Effector memory CD4-positive, alpha-beta T cell (primary cell): ENCODE results near the gene OR5K3.

ENCODE experiments used
- DNase-seq, 3 donors: peaks; one replicate each; pipeline ENCODE4 v3.0.0-alpha.2; 2020
- H3K27ac ChIP-seq: 2 replicates; pipeline ENCODE4 v1.7.0; 2013; ENCODE audit warnings: mild to moderate bottlenecking, low read length, moderate library complexity; ENCODE audit not compliant: insufficient read depth, poor library complexity, severe bottlenecking
- H3K27me3 ChIP-seq: replicated peaks from 2 replicates; pipeline ENCODE4 v1.7.0; 2013; ENCODE audit warnings: mild to moderate bottlenecking, low read length; ENCODE audit not compliant: insufficient read depth, control insufficient read depth, poor library complexity, severe bottlenecking
- H3K36me3 ChIP-seq: 2 replicates; pipeline ENCODE4 v1.7.0; 2013; ENCODE audit warnings: mild to moderate bottlenecking, low read length, moderate library complexity; ENCODE audit not compliant: control insufficient read depth, insufficient read depth
- H3K4me1 ChIP-seq: 2 replicates; pipeline ENCODE4 v1.7.0; 2013; ENCODE audit warnings: low read length, mild to moderate bottlenecking; ENCODE audit not compliant: control insufficient read depth, insufficient read depth, poor library complexity, severe bottlenecking
- H3K4me3 ChIP-seq: 2 replicates; pipeline ENCODE4 v1.7.0; 2013; ENCODE audit warnings: low read length, low read depth, mild to moderate bottlenecking; ENCODE audit not compliant: insufficient read depth, poor library complexity, severe bottlenecking
- H3K9me3 ChIP-seq: 2 replicates; pipeline ENCODE4 v1.7.0; 2013; ENCODE audit warnings: mild to moderate bottlenecking, low read length, moderate library complexity; ENCODE audit not compliant: control insufficient read depth

The OR5K3 gene

GRCh38 chr3:98404010-98404409 lies 13.5 kb downstream of the OR5K3 start:
- no peak for DNase-seq
- no peaks in the 10 kb centered on the region for H3K4me1 ChIP-seq
- H3K9me3 ChIP-seq, result peaks cover 7% of the 10 kb centered on the region
- H3K27ac ChIP-seq, result no peak overlapping the region
- no peaks in the 10 kb centered on the region for H3K27me3 ChIP-seq
- no peaks in the 10 kb centered on the region for H3K36me3 ChIP-seq
- H3K4me3 ChIP-seq, result no peak overlapping the region

- no peak for DNase-seq
- Histone ChIP-seq H3K27me3 (no peaks in the 10 kb centered on the region), H3K36me3 (no peaks in the 10 kb centered on the region), H3K27ac (no peak overlapping the region), H3K4me3 (no peak overlapping the region), H3K9me3 (peaks cover 7% of the 10 kb centered on the region), H3K4me1 (no peaks in the 10 kb centered on the region)
Measured at GRCh38 chr3:98406034-98406433, 15.6 kb downstream of the OR5K3 start.

- peaks cover 4% of the 10 kb centered on the region for H3K9me3 ChIP-seq
- no peaks in the 10 kb centered on the region for H3K36me3 ChIP-seq
- H3K4me1 ChIP-seq, result no peaks in the 10 kb centered on the region
- H3K27me3 ChIP-seq, result no peaks in the 10 kb centered on the region
- no peak for DNase-seq
- H3K27ac ChIP-seq, result no peak overlapping the region
- H3K4me3 ChIP-seq, result no peak overlapping the region
Measured at GRCh38 chr3:98432575-98432974, 42.1 kb downstream of the OR5K3 start.

GRCh38 chr3:98433764-98434163 lies 43.3 kb downstream of the OR5K3 start:
- H3K9me3 ChIP-seq, result peaks cover 4% of the 10 kb centered on the region
- no peaks in the 10 kb centered on the region for H3K27me3 ChIP-seq
- no peaks in the 10 kb centered on the region for H3K36me3 ChIP-seq
- no peak overlapping the region for H3K27ac ChIP-seq
- H3K4me3 ChIP-seq, result no peak overlapping the region
- no peaks in the 10 kb centered on the region for H3K4me1 ChIP-seq
- no peak for DNase-seq

- no peak for DNase-seq
- no peak overlapping the region for H3K27ac ChIP-seq
- no peaks in the 10 kb centered on the region for H3K9me3 ChIP-seq
- H3K27me3 ChIP-seq, result no peaks in the 10 kb centered on the region
- H3K4me3 ChIP-seq, result no peak overlapping the region
- H3K36me3 ChIP-seq, result no peaks in the 10 kb centered on the region
- H3K4me1 ChIP-seq, result no peaks in the 10 kb centered on the region
Measured at GRCh38 chr3:98434412-98434811, 43.9 kb downstream of the OR5K3 start.

GRCh38 chr3:98440283-98440682 lies 49.8 kb downstream of the OR5K3 start:
- no peak overlapping the region for H3K27ac ChIP-seq
- H3K4me3 ChIP-seq, result no peak overlapping the region
- no peaks in the 10 kb centered on the region for H3K9me3 ChIP-seq
- no peaks in the 10 kb centered on the region for H3K36me3 ChIP-seq
- no peaks in the 10 kb centered on the region for H3K4me1 ChIP-seq
- no peak for DNase-seq
- H3K27me3 ChIP-seq, result no peaks in the 10 kb centered on the region
